ENCODE results near the gene HOXB3.
A peak's percentile ranks its signal among the peaks of the same experiment; 100 is the strongest.

The HOXB3 gene

DNA sequence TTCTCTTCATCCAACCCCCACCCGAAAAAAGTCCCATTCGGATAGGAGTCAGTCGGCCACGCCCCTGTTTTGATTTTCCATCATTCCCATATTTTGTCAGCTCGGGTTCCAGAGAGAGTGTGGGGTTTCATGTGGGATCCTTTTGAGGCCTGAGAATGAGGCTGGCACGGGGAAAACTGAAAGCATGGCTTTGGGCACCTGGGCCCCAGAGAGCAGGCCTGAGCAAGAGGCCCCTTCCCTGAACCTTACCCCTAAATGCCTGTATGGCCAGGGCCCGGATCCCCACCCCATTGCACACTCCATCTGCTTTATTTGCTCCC, 7.3 kb downstream of the HOXB3 start:
- DNase-seq: no peak

DNA sequence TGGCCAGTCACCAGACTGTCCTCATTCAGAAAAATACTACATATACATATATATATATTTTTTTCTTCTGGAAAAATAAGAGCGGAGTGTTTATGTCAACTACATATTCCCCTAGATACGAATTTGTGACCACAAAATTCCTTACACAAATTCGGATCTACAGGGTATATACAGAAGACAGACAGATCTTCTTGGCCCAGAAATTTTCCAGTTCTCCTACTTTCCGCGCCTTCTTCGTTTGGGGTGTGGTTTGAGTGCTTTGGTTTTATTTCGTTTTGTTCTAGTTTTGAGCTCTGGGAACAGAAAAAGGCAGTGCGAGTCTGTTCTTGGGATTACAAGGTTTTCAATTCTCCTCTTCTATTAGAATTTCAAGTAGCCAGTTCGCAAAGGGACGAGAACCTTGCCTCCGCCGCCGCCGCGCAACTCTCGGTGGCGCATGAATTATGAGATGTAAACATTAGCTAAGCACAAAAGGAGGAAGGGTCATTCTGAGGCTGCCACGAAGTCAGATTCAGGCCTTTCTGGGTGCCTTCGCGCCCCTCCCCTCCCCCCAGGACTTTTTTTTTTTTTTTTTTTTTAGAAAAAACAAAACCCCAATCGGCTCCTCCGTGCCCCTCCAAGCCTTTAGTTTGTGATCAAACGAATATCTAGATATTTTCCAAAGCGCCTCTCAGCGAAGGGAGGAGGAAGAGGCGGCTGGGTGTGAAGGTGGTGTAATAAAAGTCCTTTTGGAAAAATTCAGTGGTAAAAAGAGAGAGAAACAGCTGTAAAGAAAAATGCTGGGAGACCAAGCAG, 10.1 kb downstream of the HOXB3 start:
- DNase-seq: peak; percentile 75

- DNase-seq: no peak
These were observed 10.6 kb downstream of the HOXB3 start for GRCh38 chr17:48579471-48579759.

GRCh38 chr17:48578616-48579470, 11.2 kb downstream of the HOXB3 start:
- peak; percentile 72 for DNase-seq

DNA sequence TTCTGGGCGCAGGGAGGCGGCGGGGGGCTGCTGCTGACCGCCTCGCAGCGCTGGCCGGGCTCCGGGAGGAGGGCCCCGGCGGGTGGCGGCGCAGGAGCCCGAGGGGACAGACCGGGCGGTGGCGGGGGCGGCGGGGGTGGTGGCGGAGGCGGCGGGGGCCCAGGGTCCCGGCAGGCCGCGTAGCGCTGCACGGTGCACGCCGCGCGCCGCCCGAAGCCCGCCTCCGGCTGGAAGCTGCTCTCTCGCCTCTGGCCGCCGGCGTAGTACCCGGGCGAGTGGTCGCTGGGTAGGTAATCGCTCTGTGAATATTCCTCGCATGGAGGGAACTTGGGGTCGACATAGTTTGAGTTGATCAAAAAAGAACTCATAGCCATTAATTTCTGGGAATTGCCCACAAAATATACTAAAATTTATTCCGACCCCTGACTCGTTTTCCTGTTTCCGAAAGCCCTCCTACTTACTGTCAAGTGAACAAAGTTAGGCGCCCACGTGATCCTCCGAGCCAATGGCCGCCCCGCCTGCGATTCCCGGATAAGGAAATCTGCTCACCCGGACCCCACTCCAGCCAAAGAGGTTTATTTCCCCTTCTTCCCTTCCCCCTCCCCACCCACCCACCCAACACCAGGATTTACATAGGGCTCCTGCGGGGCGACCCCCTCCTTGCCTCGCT, 12.0 kb downstream of the HOXB3 start, which contains the start of gene HOXB4:
Gene HOXB4 (minus strand): TSS at position 405 of the 670 bp plus-strand sequence. CDS start 31 bp downstream, at position 374.
- DNase-seq: peak; percentile 72

GRCh38 chr17:48577330-48577945, 12.6 kb downstream of the HOXB3 start:
- DNase-seq: no peak

GRCh38 chr17:48576479-48577309, 13.3 kb downstream of the HOXB3 start:
- peak; percentile 56 for DNase-seq

DNA sequence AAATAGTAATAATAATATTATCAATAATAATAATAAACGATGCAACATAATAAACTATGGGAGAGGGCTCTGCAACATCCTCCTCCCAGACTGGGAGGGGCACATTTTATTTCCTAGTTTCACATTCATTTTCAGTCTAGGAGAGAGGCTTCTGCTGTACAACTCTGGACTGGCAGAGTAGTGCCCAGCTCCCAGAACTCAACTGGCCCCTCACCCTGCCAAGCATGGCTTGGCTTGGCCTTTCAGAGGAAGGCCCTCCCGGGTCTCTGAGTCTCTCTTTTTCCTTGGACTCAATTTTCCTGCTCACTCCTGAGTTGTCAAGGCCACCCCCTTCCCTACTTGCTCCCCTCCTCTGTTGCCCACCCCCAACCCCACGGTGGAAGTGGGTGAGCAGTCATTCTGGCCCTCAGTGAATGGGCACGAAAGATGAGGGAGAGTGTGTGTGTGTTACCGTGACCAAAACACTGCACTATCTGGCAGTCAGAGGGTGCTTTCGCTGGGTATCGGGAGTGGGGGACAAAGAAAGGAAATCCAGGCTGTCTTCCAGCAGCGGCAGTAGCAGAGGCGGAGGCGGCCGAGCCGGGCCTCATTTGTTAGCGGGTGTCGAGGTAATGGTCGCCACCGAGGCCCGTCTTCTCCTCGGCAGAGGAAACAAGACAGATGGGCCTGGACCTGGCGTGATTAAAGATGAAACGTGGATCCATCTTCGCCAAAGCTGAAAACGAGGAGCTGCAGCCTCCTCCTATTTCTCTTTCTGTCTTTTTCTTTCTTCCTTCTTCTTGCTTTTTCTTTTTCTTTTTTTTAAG, 14.2 kb downstream of the HOXB3 start:
- no peak for DNase-seq

DNA sequence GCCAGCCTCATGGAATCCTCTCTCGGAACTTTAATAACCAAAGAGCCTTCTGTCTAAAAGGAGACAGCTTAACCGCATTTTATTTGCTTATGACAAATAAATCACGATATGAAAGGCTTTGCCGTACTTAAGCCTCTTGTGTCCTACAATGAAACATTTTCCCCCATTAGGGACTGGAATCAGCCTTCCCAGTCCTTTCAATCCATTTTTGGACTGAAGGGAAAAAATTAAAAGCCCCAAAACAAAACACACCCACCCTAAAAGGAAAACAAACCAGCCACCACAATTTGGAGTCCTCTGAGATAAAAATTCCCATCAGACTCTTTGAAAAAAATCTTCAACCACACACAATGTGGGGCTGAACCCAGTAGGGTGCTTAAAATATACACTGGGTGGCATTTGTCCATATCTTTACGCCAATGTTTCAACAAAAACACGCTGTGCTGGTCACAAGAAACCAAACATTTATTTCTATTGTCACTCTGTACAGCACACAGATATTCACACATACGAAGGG, 14.9 kb downstream of the HOXB3 start:
- peak; percentile 46 for DNase-seq

GRCh38 chr17:48574505-48575065, 15.5 kb downstream of the HOXB3 start:
- no peak for DNase-seq

- no peak for DNase-seq
These were observed 18.1 kb downstream of the HOXB3 start for GRCh38 chr17:48571826-48572417.

DNA sequence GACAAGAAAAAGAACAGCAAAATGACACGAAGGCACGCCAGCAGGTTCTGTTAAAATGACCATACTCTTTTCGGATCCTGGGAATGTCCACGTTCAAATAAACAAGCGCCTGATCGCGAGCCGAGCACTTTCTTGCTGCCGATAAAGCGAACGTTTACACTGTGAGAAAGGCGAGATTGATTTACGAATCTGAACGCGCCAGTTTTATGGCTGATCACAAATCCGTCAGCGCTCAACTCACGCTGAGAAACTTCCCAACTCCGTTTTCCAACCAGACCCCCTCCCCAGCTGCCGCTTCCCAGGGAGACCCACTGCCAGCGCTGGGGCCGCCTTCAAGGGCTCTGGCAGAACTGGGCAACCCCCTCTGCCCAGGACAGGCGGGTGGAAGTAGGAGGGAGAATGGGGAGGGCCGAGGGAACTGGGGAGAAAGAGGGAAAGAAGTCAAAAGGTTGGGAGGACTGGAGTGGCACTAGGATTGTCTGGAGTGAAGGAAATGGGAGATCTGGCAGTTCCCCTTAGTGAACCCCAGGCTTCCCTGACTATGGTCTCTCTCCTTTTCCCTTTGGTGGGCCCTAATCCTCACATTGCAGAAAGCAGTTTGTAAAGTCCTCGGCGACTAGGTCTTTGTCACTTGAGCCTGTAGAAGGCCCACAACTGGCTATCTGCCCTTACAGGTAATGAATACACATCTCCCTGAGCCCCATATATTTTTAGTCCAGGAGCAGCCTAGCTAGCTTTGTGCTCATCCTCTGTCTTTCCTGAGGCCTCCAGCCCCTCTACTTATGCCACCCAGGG, 18.8 kb downstream of the HOXB3 start:
- DNase-seq: no peak

GRCh38 chr17:48570325-48571023, 19.6 kb downstream of the HOXB3 start:
- no peak for DNase-seq

DNA sequence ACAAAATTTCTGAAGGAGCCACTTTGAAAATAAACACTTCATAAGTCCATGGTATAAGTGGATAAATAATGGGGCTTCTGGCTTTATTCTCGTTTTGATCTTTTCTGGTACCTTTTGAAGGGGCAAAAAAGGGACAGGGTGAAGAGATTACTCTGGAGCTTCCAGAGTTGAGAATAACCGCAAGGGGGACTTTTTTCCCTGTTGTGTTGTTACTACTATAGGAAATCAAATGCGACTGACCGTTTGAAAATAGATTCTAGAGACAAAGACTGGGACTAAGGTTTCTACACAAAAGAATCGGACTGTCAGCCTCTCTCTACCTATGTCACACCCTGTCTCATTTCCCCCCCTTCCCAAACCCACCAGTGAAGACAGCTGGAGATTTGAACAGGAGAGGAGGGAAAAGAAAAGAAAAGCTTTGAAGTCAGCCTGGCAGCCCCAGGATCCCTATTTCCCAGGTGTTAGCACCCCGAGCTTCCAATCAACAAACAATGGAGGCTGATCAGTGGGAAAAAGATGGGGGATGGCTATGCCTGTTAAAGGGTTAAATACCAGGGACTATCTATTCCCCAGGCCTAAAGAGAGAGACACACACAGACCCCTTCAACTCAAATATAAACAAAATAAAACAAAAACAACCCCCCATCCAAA, 20.2 kb downstream of the HOXB3 start:
- no peak for DNase-seq

DNA sequence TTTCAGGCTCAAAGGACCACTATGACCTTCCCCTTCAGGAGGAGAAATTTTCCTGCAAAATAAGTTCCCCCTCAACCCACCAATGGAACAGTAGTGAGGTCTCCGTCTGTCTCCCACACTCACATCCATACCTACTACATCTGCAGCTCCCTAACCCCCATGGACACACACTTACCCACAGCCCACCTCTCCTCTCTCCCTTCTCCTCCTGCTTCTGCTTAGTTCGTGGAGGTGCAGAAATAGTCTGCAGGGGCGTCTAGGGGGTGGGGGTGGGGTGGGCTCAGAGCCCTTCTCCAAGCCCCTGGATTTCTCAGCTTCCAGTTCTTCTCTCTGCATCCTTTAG, 20.8 kb downstream of the HOXB3 start:
- no peak for DNase-seq

GRCh38 chr17:48568499-48569239, 21.4 kb downstream of the HOXB3 start:
- no peak for DNase-seq

- DNase-seq: no peak
These were observed 22.2 kb downstream of the HOXB3 start for GRCh38 chr17:48567646-48568354.
